SU-DHL-6 (cell line): Measurements from ENCODE around the gene ST6GAL2.

Experiments
- H2AFZ ChIP-seq: fragments of 200-600 bp; sonication (generic); 2 replicates; pipeline ENCODE4 v1.6.1; 2014; ENCODE audit warnings: low read depth, mild to moderate bottlenecking, moderate library complexity, mixed read lengths, antibody characterized with exemption, low read length; ENCODE audit not compliant: severe bottlenecking
- H3F3A ChIP-seq: fragments of 200-600 bp; shearing (Covaris generic); 2 replicates; pipeline ENCODE4 v1.6.0; 2016; ENCODE audit warnings: antibody characterized with exemption, mild to moderate bottlenecking; ENCODE audit not compliant: insufficient read depth
- H3K27ac ChIP-seq: fragments of 200-600 bp; sonication (generic); 2 replicates; pipeline ENCODE4 v1.5.1; 2016; ENCODE audit warnings: low read depth, mild to moderate bottlenecking, low read length, moderate library complexity, mixed read lengths
- H3K27me3 ChIP-seq: fragments of 200-600 bp; sonication (generic), shearing (Covaris generic); 2 replicates; pipeline ENCODE4 v1.6.0; 2014; ENCODE audit warnings: mild to moderate bottlenecking, low read length
- H3K36me3 ChIP-seq: fragments of 200-600 bp; sonication (generic); 2 replicates; pipeline ENCODE4 v1.6.1; 2014; ENCODE audit warnings: mild to moderate bottlenecking, low read length, mixed read lengths
- H3K4me2 ChIP-seq: fragments of 300-600, 200-600 bp; shearing (Covaris generic), sonication (generic); 2 replicates; pipeline ENCODE4 v1.6.0; 2014; ENCODE audit warnings: low read length, low read depth, mild to moderate bottlenecking; ENCODE audit not compliant: poor library complexity, severe bottlenecking
- H3K4me3 ChIP-seq: fragments of 200-600 bp; sonication (generic); 2 replicates; pipeline ENCODE4 v1.5.1; 2014; ENCODE audit warnings: antibody characterized with exemption, low read length, mild to moderate bottlenecking, mixed read lengths; ENCODE audit not compliant: insufficient read depth, poor library complexity, severe bottlenecking
- H3K79me2 ChIP-seq: fragments of 200-600 bp; sonication (generic); 2 replicates; pipeline ENCODE4 v1.6.1; 2014; ENCODE audit warnings: mild to moderate bottlenecking, low read length, moderate library complexity; ENCODE audit not compliant: insufficient read depth
- H3K9ac ChIP-seq: fragments of 200-600 bp; sonication (generic); 2 replicates; pipeline ENCODE4 v1.7.0; 2014; ENCODE audit warnings: mild to moderate bottlenecking, low read length
- H3K9me2 ChIP-seq: fragments of 200-600 bp; sonication (generic); replicated peaks from 2 replicates; pipeline ENCODE4 v1.6.1; 2014; ENCODE audit warnings: low read length; ENCODE audit not compliant: insufficient read depth
- H3K9me3 ChIP-seq: fragments of 200-600 bp; sonication (generic); 2 replicates; pipeline ENCODE4 v1.6.1; 2014; ENCODE audit warnings: low read length, mixed read lengths; ENCODE audit not compliant: insufficient read depth
- H4K20me1 ChIP-seq: fragments of 200-600 bp; sonication (generic); 2 replicates; pipeline ENCODE4 v1.6.1; 2014; ENCODE audit warnings: low read depth, mild to moderate bottlenecking, antibody characterized with exemption, low read length, moderate library complexity, mixed read lengths
- CTCF ChIP-seq: fragments of 200-600 bp; sonication (generic); IDR thresholded peaks from one replicate; pipeline ENCODE4 v1.5.1; 2017; ENCODE audit warnings: antibody characterized with exemption, mild to moderate bottlenecking, low read length, moderate library complexity; ENCODE audit not compliant: insufficient read depth, poor library complexity, severe bottlenecking
- EZH2phosphoT487 ChIP-seq: fragments of 200-600 bp; sonication (generic), shearing (Covaris generic); conservative IDR thresholded peaks from 2 replicates; pipeline ENCODE4 v1.6.1; 2018; ENCODE audit warnings: mild to moderate bottlenecking, antibody characterized with exemption, low read length, moderate library complexity, mixed read lengths

ST6GAL2 gene

DNA sequence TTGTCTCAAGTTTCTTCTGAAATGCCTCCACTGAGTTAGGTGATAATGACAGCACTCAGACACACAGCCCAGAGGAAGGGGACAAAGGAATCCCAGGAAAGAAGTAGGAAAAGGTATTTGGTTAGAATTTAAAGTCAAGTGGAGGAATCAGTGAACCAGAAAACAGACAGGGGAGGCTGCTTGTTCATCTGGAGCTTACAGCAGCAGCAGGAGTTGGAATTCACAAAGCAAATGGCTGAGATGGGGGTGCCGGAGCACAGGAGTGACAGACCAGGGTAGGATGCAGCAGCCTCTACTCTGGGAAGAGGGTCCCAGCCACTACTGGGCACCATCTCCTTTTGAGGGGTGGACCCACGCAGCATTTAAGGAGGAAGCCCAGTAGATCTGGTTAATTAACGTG is 104.8 kb downstream of the ST6GAL2 start:
- no peaks in the 10 kb centered on the region for H3K79me2 ChIP-seq
- no peaks in the 10 kb centered on the region for H3K9me2 ChIP-seq
- H2AFZ ChIP-seq = no peak overlapping the region
- H3K27ac ChIP-seq = no peak overlapping the region
- H3K27me3 ChIP-seq = no peaks in the 10 kb centered on the region
- H3F3A ChIP-seq = no peaks in the 10 kb centered on the region
- H3K9me3 ChIP-seq = no peaks in the 10 kb centered on the region
- no peak overlapping the region for H3K9ac ChIP-seq
- no peak overlapping the region for H3K4me2 ChIP-seq
- TF ChIP-seq EZH2phosphoT487 (no peak), CTCF (no peak)
- no peaks in the 10 kb centered on the region for H3K36me3 ChIP-seq
- no peak overlapping the region for H3K4me3 ChIP-seq
- H4K20me1 ChIP-seq = no peaks in the 10 kb centered on the region

GRCh38 chr2:106771811-106772210 is 114.2 kb downstream of the ST6GAL2 start:
- no peaks in the 10 kb centered on the region for H3K9me2 ChIP-seq
- H3K4me3 ChIP-seq = no peak overlapping the region
- no peaks in the 10 kb centered on the region for H3K36me3 ChIP-seq
- no peaks in the 10 kb centered on the region for H3K27me3 ChIP-seq
- H3K9ac ChIP-seq = no peak overlapping the region
- H4K20me1 ChIP-seq = no peaks in the 10 kb centered on the region
- no peak for TF ChIP-seq CTCF
- no peak for TF ChIP-seq EZH2phosphoT487
- no peak overlapping the region for H3K27ac ChIP-seq
- no peaks in the 10 kb centered on the region for H3K9me3 ChIP-seq
- H2AFZ ChIP-seq = no peak overlapping the region
- H3F3A ChIP-seq = no peaks in the 10 kb centered on the region
- no peaks in the 10 kb centered on the region for H3K79me2 ChIP-seq
- no peak overlapping the region for H3K4me2 ChIP-seq

DNA sequence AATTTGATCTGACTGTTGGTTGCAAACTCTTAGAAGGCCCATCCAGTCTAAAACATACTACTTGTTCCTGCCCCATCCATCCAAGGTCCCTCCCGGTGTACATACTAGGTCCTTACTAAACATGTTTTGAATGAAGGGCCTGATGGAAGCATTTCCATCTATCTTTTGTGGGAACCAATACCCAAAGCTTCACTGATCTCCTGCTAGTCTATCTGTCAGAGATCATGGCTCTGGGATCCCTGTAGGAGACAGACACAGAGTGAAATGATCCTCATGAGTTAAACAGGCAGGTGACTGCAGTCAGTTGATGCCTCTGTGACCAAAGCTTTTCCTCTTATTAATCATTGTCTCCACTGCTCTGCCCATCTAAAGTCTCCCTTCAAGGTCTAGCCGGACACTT is 115.0 kb downstream of the ST6GAL2 start:
- no peak overlapping the region for H2AFZ ChIP-seq
- H3K9ac ChIP-seq = no peak overlapping the region
- H3F3A ChIP-seq = no peaks in the 10 kb centered on the region
- no peaks in the 10 kb centered on the region for H4K20me1 ChIP-seq
- H3K9me3 ChIP-seq = no peaks in the 10 kb centered on the region
- no peaks in the 10 kb centered on the region for H3K27me3 ChIP-seq
- H3K9me2 ChIP-seq = no peaks in the 10 kb centered on the region
- H3K79me2 ChIP-seq = no peaks in the 10 kb centered on the region
- H3K27ac ChIP-seq = no peak overlapping the region
- H3K4me3 ChIP-seq = no peak overlapping the region
- no peaks in the 10 kb centered on the region for H3K36me3 ChIP-seq
- no peak overlapping the region for H3K4me2 ChIP-seq
- no peak for TF ChIP-seq CTCF
- no peak for TF ChIP-seq EZH2phosphoT487

DNA sequence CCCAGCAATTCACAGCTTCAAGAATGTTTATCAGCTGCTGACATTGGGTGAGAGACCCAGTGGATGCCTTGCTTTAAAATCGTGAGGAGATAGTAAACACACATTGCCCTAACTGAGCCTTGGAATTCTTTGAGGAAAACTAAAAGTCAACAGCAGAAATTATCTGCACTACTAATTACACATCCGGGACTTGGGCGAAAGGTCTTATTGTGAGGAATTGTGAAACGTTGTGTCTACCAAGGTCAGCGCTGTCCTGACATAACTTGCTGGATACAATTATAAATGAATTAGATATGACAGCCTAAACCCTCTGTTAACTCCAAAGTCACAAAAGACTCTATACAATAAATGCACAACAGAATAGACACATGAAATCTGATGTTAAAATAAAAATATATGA is 121.4 kb downstream of the ST6GAL2 start:
- Histone ChIP-seq H3K9ac (no peak overlapping the region), H3K4me2 (no peak overlapping the region), H4K20me1 (no peaks in the 10 kb centered on the region), H3K4me3 (no peak overlapping the region), H2AFZ (no peak overlapping the region), H3K79me2 (no peaks in the 10 kb centered on the region), H3K9me3 (no peaks in the 10 kb centered on the region), H3K36me3 (no peaks in the 10 kb centered on the region), H3K27ac (no peak overlapping the region), H3K27me3 (no peaks in the 10 kb centered on the region), H3F3A (no peaks in the 10 kb centered on the region), H3K9me2 (no peaks in the 10 kb centered on the region)
- TF ChIP-seq EZH2phosphoT487 (no peak), CTCF (no peak)
